ENCODE measurements around the gene CKAP2L. TPM values are rescaled to one million over a fixed set of nuclear protein-coding genes. Genes with fewer than 3 reads are reported as not detected.

The CKAP2L gene
- total and polyA plus RNA-seq, 9 donors = 0.11 to 1.4 (median 0.15) TPM; not detected in 3

- Histone ChIP-seq H3K27ac (no peak overlapping the region), H3K27me3 (no peaks in the 10 kb centered on the region), H3K36me3 (no peaks in the 10 kb centered on the region), H3K4me1 (ENCODE audit: insufficient read depth) (no peaks in the 10 kb centered on the region), H3K4me3 (no peak overlapping the region), H3K9me3 (no peaks in the 10 kb centered on the region)
- DNase-seq = no peak
- TF ChIP-seq POLR2A (IDR thresholded peaks at IDR 0.05) = no peak
- no peak for TF ChIP-seq CTCF (IDR thresholded peaks at IDR 0.05)
- TF ChIP-seq EP300 (IDR thresholded peaks at IDR 0.05) = no peak
- WGBS, 3 donors = 68 to 79% (median 76%) methylated on average over 2 of the region's 2 CpGs
- intact Hi-C loops (cut with DNase I) = no loop called here
These were observed 9.1 kb upstream of the CKAP2L start for GRCh38 chr2:112773556-112773955.

- DNase-seq = no peak
- no peak for TF ChIP-seq POLR2A (IDR thresholded peaks at IDR 0.05)
- TF ChIP-seq CTCF (IDR thresholded peaks at IDR 0.05) = no peak
- no peak for TF ChIP-seq EP300 (IDR thresholded peaks at IDR 0.05)
- no peak overlapping the region for H3K27ac ChIP-seq
- no peaks in the 10 kb centered on the region for H3K9me3 ChIP-seq
- H3K27me3 ChIP-seq = no peaks in the 10 kb centered on the region
- H3K4me3 ChIP-seq = no peak overlapping the region
- intact Hi-C loops (cut with DNase I) = no loop called here
- no peaks in the 10 kb centered on the region for H3K36me3 ChIP-seq
- no peaks in the 10 kb centered on the region for H3K4me1 ChIP-seq (ENCODE audit: insufficient read depth)
- 29 to 89% (median 54%) methylated on average over 2 of the region's 2 CpGs for WGBS, 3 donors
These were observed 8.6 kb upstream of the CKAP2L start for GRCh38 chr2:112772911-112773475.

GRCh38 chr2:112772322-112772721 is 7.9 kb upstream of the CKAP2L start:
- no peaks in the 10 kb centered on the region for H3K27me3 ChIP-seq
- TF ChIP-seq EP300 (IDR thresholded peaks at IDR 0.05) (no peak), CTCF (IDR thresholded peaks at IDR 0.05) (no peak), POLR2A (IDR thresholded peaks at IDR 0.05) (no peak)
- no peaks in the 10 kb centered on the region for H3K36me3 ChIP-seq
- no peak for DNase-seq
- no peaks in the 10 kb centered on the region for H3K4me1 ChIP-seq (ENCODE audit: insufficient read depth)
- no peak overlapping the region for H3K4me3 ChIP-seq
- no peaks in the 10 kb centered on the region for H3K9me3 ChIP-seq
- WGBS, 3 donors = 77 to 79% (median 78%) methylated on average over 4 of the region's 4 CpGs
- H3K27ac ChIP-seq = no peak overlapping the region
- intact Hi-C loops (cut with DNase I) = no loop called here

- no peaks in the 10 kb centered on the region for H3K36me3 ChIP-seq
- no peak for TF ChIP-seq POLR2A (IDR thresholded peaks at IDR 0.05)
- TF ChIP-seq EP300 (IDR thresholded peaks at IDR 0.05) = no peak
- no peak for TF ChIP-seq CTCF (IDR thresholded peaks at IDR 0.05)
- no peaks in the 10 kb centered on the region for H3K9me3 ChIP-seq
- intact Hi-C loops (cut with DNase I) = no loop called here
- H3K4me3 ChIP-seq = no peak overlapping the region
- peaks cover 4% of the 10 kb centered on the region for H3K4me1 ChIP-seq (ENCODE audit: insufficient read depth)
- no peaks in the 10 kb centered on the region for H3K27me3 ChIP-seq
- no peak overlapping the region for H3K27ac ChIP-seq
- no peak for DNase-seq
- 48 to 61% (median 60%) methylated on average over 1 of the region's 1 CpG for WGBS, 3 donors
These were observed 4.0 kb upstream of the CKAP2L start for GRCh38 chr2:112768432-112768831.
